ENCODE measurements around the gene B3GNT3.

B3GNT3 gene

GRCh38 chr19:17835182-17836006 is 40.5 kb downstream of the B3GNT3 start:
- DNase-seq: no peak

GRCh38 chr19:17836530-17836929 is 41.6 kb downstream of the B3GNT3 start:
- no peak for DNase-seq

- no peak for DNase-seq
Measured at GRCh38 chr19:17837972-17838371, 43.0 kb downstream of the B3GNT3 start.

DNA sequence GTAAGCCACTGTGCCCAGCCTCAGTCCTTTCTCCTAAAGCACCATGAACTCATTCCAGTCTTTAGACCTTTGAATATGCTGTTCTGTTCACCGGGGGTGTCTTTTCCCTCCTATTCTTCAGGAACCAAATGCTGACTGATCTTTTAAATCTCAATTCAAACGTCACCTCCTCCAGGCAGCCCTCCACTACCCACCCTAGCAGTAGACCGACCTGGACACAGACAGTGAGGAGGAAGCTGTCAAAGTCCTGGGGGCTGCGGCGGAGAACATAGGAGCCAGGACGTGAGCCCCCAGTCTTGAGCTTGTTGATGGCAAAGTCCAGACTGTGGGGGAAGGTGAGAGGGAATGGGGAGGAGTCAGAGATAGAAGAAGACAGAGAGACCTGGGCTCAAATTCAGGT is 45.1 kb downstream of the B3GNT3 start:
- DNase-seq: no peak

DNA sequence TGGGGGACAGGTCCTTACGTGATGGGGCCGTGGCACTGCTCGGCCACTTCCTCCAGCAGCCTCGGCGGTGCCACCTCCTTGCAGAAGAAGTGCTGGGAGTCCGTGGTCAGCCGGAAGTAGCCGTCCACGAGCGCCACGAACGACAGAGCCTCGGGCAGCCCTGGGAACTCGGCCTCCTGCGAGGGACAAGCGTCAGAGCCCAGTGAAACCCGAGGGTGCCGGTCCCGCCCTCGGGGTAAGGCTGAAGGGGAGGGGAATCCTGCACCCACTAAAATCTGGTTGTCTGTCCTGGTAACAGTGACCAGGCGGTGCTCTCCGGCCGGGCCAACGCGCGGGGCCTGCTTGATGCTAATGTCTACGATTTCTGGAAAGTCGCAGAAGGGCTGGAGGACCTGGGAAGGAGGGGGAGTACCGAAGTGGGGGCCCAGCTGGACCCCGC is 46.5 kb downstream of the B3GNT3 start:
- DNase-seq: no peak

- DNase-seq: peak; percentile 87
Measured at GRCh38 chr19:17841810-17842662, 47.1 kb downstream of the B3GNT3 start.

GRCh38 chr19:17842663-17843291 is 47.8 kb downstream of the B3GNT3 start:
- DNase-seq: no peak

GRCh38 chr19:17843292-17843827 is 48.4 kb downstream of the B3GNT3 start:
- DNase-seq: no peak

GRCh38 chr19:17843908-17844490 is 49.1 kb downstream of the B3GNT3 start:
- no peak for DNase-seq

DNA sequence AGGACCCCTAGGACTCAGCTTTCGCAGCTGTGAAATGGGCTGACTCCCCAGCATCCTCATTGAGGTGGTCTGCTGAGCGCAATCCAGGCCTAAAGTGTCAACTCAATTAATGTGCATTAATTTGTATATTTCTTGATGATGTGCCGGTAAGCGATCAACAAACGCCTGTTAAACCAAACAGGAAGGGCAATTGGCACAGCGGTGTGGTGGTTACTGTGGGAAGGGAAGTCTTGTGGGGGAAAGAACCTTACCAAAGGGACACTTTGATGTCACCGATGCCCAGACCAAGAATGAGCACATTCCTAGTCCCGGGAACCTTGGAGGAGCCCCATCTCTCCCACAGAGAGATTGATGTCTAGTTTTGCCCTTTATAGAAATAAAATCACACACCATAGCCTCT is 51.2 kb downstream of the B3GNT3 start:
- no peak for DNase-seq

GRCh38 chr19:17847538-17848366 is 52.8 kb downstream of the B3GNT3 start, which contains the start of gene JAK3:
JAK3 (minus strand) TSS chr19:17847982; CDS start chr19:17844417, 3,565 bp downstream.
- DNase-seq: peak; percentile 83

GRCh38 chr19:17848595-17849292 is 53.8 kb downstream of the B3GNT3 start:
- no peak for DNase-seq

DNA sequence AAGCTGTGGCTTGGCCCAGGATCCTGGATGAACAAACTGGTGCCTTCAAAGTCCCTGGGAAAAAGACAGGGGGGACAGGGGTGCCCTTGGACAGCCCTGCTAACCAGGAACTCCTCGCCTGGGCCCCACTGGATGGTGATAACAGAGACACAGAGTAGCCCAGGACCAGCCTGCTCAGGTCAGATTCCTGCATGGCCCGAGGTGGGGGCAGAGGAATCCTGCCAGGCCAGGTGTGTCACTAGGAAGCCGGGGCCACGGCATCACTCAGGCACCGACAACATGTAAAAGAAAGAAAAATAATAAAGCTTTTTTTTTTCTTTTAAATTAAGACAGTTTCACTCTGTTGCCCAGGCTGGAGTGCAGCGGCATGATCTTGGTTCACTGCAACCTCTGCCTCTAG is 59.1 kb downstream of the B3GNT3 start:
- no peak for DNase-seq

DNA sequence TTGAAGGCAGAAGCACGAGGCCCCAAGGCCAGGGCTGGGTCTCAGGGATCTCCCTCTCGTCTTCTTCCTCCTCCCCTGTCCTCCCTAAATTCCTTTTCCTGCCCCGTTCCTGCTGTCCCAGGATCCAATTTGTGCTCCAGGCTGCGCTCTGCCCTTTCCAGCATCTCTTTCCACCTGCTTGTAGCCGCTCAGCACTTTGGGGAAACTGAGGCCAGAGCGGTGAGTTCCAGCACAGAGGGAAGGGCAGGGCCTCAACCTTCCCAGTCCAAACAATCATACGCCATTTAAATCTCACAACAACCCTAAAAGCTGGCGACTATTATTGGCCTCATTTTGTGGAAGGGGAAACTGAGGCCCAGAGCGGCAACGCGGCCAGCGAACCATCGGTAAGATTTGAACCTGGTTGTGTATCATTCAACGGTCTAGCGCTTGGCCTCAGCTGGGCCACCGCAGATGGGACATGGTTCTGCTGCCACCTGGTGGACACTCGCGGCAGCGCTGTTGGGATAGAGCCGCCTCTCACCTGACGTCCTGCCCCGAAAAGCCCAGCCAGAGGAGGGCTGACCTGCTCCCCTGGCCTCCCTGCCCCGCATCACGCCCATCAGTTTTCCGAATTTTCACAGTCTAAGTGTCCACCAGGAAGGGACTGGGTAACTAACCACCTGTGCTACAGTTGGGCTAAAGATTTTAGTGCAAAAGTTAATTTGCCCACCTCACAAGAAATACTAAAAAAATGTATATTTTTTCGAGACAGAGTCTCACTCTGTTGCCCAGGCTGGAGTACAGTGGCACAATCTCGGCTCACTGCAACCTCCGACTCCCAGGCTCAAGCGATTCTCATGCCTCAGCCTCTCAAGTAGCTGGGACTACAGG is 60.6 kb downstream of the B3GNT3 start:
- DNase-seq: peak; percentile 62

- peak; percentile 100 for DNase-seq
Measured at GRCh38 chr19:17859533-17860330, 64.8 kb downstream of the B3GNT3 start, which contains the start of gene RPL18A. RPL18A (plus strand) TSS chr19:17859910; CDS start chr19:17859957, 47 bp downstream.

DNA sequence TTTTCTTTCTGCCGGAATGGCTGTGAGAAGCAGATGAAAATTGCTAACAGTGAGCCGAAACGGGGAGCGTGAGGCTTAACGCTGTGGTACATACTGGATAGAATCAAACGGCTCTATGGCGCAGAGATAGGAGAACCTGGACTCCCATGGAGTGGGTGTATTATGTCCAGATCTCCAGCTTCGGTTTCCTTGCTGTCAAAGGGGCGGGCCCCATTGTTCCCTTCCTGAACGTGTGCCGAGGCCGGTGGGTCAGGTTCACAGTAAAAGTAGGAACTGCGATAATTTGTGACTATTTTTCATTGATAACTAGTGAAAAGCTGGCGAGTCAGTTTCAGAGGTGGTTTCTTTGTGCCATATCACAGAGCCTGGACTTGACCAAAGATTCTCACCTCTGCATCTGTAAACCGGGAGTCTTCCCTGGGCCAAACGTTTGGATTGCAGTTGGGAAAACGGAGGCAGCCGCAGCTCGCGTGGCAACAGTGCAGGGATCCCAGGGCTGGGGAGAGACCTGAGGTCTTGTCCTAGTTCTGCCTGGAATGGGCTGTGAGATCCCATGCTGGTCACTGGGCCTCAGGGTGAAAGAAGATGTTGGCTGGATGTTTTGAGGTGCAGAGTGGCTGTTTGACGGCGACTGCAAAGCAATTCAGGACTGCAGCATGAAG is 65.5 kb downstream of the B3GNT3 start:
- DNase-seq: no peak

DNA sequence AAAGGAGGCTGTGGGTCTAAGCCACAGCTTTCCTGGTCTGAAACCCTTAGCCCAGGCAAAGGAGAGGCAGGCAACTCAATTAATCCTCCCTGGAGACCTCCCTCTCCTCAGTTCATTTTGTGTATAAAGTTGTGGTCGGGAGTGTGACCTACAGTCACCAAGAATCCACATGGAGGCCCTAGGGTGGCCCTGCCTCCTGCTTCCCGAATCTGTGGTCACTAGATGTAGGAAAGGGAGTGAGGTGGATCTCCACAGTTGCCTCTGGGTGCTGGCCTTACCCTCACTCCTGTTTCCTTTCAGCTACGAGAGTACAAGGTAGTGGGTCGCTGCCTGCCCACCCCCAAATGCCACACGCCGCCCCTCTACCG is 66.0 kb downstream of the B3GNT3 start:
- no peak for DNase-seq
